GM13977 (cell line): ENCODE data around the gene COPZ1.

Source experiments
- DNase-seq: peaks from one replicate; pipeline ENCODE4 v3.0.0; 2012; ENCODE audit warnings: low spot score
- CTCF ChIP-seq: IDR thresholded peaks from 2 replicates; pipeline ENCODE4 v1.5.1; 2012; ENCODE audit warnings: mild to moderate bottlenecking, control low read depth; ENCODE audit not compliant: insufficient read depth; ENCODE audit errors: extremely low read depth, missing control alignments
- in situ Hi-C: fragments of 300-500 bp; cut with MboI; formaldehyde crosslinking; loops from one replicate; pipeline ENCODE4 v1.12.0; 2022; ENCODE audit warnings: low sequenced_read_pairs, low pct_unique_long_range_greater_than_20kb, mixed read lengths, inconsistent platforms; ENCODE audit not compliant: unreplicated experiment

Gene COPZ1

GRCh38 chr12:54292083-54292930 lies 32.6 kb upstream of the COPZ1 start:
- in situ Hi-C loops, result loop anchor here (10.0 kb wide), 1 partner anchor 72 kb away; the partner anchor contains the start of gene GPR84
- no peak for TF ChIP-seq CTCF
- DNase-seq, result no peak

GRCh38 chr12:54292931-54293241 lies 32.0 kb upstream of the COPZ1 start:
- no peak for TF ChIP-seq CTCF
- DNase-seq, result no peak
- in situ Hi-C loops, result loop anchor here (10.0 kb wide), 1 partner anchor 72 kb away; the partner anchor contains the start of gene GPR84

GRCh38 chr12:54294152-54294952 lies 30.6 kb upstream of the COPZ1 start:
- in situ Hi-C loops, result loop anchor here (10.0 kb wide), 1 partner anchor 70 kb away; the partner anchor contains the start of gene GPR84

GRCh38 chr12:54294953-54295566 lies 29.9 kb upstream of the COPZ1 start:
- in situ Hi-C loops, result loop anchor here (10.0 kb wide), 1 partner anchor 70 kb away; the partner anchor contains the start of gene GPR84
- no peak for DNase-seq
- TF ChIP-seq CTCF, result no peak

More at GRCh38 chr12:54294152-54294952, 30.6 kb upstream of the COPZ1 start:
- peak; percentile 71 for DNase-seq
- TF ChIP-seq CTCF, result peak; percentile 86

- in situ Hi-C loops, result loop anchor here (10.0 kb wide), 1 partner anchor 68 kb away; the partner anchor contains the start of gene GPR84
- DNase-seq, result no peak
- TF ChIP-seq CTCF, result no peak
Observed at GRCh38 chr12:54296393-54297099, 28.4 kb upstream of the COPZ1 start.
